IMR-90 (cell line): Measurements from ENCODE around the gene TCTA.

Source experiments
- SMC3 ChIP-seq: fragments of 150-350 bp; IDR thresholded peaks from 2 replicates; pipeline ENCODE4 v1.6.1; 2016; ENCODE audit warnings: low read depth, mild to moderate bottlenecking, antibody characterized with exemption, low read length, moderate library complexity
- TF ChIP-seq, protein P1 (sequence below): conservative IDR thresholded peaks from 2 replicates; pipeline ENCODE4 v1.5.1; 2012; ENCODE audit warnings: mild to moderate bottlenecking, low read depth, low read length, improper control_type of control experiment

DNA sequence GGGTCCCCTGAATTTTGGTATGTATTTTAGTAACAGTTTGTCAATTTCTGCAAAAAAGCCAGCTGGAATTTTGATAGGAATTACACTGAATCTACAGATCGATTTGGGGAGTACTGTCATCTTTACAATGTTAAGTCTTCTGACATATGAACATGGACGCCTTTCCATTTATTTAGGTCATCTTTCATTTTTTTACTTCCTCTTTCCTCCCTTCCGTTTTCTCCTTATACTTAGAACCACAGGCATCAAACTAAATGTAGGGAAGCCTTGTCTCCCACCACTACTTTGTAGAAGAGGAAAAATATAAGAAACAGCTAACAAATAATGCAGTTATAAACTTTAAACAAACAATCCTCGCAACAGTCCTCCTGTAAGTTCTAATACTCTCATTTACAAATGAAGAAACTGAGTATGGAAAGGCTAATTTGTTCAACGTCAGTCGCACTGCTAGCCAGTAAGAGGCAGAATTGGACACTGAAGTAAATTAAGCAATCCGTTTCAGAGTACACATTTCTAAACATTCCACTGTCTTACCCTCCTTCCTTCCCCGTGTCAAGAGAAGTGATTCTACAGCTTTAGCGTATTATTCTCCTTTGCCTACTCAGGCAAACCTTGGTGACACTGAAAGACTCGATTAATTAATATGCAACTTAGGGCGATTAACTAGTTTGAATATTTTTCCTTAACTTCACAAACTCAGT is 26.0 kb upstream of the TCTA start:
- TF ChIP-seq, protein P1, sequence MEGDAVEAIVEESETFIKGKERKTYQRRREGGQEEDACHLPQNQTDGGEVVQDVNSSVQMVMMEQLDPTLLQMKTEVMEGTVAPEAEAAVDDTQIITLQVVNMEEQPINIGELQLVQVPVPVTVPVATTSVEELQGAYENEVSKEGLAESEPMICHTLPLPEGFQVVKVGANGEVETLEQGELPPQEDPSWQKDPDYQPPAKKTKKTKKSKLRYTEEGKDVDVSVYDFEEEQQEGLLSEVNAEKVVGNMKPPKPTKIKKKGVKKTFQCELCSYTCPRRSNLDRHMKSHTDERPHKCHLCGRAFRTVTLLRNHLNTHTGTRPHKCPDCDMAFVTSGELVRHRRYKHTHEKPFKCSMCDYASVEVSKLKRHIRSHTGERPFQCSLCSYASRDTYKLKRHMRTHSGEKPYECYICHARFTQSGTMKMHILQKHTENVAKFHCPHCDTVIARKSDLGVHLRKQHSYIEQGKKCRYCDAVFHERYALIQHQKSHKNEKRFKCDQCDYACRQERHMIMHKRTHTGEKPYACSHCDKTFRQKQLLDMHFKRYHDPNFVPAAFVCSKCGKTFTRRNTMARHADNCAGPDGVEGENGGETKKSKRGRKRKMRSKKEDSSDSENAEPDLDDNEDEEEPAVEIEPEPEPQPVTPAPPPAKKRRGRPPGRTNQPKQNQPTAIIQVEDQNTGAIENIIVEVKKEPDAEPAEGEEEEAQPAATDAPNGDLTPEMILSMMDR, result no peak
- TF ChIP-seq SMC3, result no peak
